Measurements from ENCODE around the gene FHOD1. TPM values are rescaled to one million over a fixed set of nuclear protein-coding genes. Genes with fewer than 3 reads are reported as not detected.

Gene FHOD1
- total and polyA plus RNA-seq, 2 of the 13 experiments (the other 11 are each of a cell fraction or from before 2014, with no cell fraction given): 20.0 to 20.8 TPM

DNA sequence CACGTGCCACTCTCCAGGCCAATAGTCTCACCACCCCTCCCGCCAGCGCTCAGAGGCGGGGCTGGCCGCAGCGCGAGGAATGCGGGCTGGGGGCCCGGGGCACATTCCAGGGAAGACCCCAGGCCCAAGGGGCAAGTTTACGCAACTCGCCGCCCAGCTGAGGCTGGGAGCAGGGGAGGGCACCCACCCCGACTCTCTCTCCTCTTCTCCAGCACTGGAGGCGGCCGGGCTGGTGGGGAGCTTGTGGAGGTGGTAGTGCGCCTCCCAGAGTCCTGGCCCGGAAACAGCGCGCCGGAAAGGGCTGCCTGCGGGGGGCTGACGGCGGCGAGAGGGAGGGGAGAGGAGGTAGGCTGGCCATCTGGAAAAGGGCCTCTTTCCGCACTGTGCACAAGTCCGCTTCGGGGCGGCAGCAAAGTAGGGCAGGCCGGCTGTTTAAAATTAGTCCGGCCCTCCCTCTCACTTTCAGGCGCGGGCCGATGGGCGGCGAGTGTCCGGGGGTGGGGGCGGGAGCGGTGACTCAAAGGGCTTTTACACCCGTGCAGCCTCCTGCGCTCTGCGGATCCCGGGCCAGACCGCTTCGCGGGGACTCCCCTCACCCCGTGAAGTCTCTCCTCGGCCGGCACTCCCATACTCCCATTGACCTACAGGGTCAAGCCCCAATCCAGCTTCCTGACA, 1.1 kb downstream of the FHOD1 start (continued):
- TF ChIP-seq ZNF207 (IDR thresholded peaks at IDR 0.05; ENCODE audit: borderline replicate concordance) (no peak), ZBTB21 (CRISPR knock-in tag; IDR thresholded peaks at IDR 0.05) (no peak; the same call in 1 of the 2 replicates), ZSCAN31 (CRISPR knock-in tag; IDR thresholded peaks at IDR 0.05; ENCODE audit: low read depth) (peak; percentile 85), ZNF564 (CRISPR knock-in tag; IDR thresholded peaks at IDR 0.05) (peak; percentile 73; the same call in 1 of the 2 replicates), ZBTB38 (CRISPR knock-in tag; IDR thresholded peaks at IDR 0.05) (no peak; the same call in none of the 2 replicates), ZNF138 (CRISPR knock-in tag; IDR thresholded peaks at IDR 0.05; ENCODE audit: low read depth) (peak; percentile 75; the same call in 1 of the 2 replicates), PAWR (CRISPR knock-in tag; IDR thresholded peaks at IDR 0.05; ENCODE audit: borderline replicate concordance) (no peak; the same call in 1 of the 2 replicates), MIER2 (CRISPR knock-in tag; IDR thresholded peaks at IDR 0.05) (peak; percentile 65; the same call in 1 of the 2 replicates), SMC3 (IDR thresholded peaks at IDR 0.05; ENCODE audit: low read length) (no peak), NFIC (IDR thresholded peaks at IDR 0.05; ENCODE audit: low read length) (no peak)
- TF ChIP-seq, protein P1, sequence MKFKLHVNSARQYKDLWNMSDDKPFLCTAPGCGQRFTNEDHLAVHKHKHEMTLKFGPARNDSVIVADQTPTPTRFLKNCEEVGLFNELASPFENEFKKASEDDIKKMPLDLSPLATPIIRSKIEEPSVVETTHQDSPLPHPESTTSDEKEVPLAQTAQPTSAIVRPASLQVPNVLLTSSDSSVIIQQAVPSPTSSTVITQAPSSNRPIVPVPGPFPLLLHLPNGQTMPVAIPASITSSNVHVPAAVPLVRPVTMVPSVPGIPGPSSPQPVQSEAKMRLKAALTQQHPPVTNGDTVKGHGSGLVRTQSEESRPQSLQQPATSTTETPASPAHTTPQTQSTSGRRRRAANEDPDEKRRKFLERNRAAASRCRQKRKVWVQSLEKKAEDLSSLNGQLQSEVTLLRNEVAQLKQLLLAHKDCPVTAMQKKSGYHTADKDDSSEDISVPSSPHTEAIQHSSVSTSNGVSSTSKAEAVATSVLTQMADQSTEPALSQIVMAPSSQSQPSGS (CRISPR knock-in tag; IDR thresholded peaks at IDR 0.05): peak; percentile 94
- TF ChIP-seq, protein P2, sequence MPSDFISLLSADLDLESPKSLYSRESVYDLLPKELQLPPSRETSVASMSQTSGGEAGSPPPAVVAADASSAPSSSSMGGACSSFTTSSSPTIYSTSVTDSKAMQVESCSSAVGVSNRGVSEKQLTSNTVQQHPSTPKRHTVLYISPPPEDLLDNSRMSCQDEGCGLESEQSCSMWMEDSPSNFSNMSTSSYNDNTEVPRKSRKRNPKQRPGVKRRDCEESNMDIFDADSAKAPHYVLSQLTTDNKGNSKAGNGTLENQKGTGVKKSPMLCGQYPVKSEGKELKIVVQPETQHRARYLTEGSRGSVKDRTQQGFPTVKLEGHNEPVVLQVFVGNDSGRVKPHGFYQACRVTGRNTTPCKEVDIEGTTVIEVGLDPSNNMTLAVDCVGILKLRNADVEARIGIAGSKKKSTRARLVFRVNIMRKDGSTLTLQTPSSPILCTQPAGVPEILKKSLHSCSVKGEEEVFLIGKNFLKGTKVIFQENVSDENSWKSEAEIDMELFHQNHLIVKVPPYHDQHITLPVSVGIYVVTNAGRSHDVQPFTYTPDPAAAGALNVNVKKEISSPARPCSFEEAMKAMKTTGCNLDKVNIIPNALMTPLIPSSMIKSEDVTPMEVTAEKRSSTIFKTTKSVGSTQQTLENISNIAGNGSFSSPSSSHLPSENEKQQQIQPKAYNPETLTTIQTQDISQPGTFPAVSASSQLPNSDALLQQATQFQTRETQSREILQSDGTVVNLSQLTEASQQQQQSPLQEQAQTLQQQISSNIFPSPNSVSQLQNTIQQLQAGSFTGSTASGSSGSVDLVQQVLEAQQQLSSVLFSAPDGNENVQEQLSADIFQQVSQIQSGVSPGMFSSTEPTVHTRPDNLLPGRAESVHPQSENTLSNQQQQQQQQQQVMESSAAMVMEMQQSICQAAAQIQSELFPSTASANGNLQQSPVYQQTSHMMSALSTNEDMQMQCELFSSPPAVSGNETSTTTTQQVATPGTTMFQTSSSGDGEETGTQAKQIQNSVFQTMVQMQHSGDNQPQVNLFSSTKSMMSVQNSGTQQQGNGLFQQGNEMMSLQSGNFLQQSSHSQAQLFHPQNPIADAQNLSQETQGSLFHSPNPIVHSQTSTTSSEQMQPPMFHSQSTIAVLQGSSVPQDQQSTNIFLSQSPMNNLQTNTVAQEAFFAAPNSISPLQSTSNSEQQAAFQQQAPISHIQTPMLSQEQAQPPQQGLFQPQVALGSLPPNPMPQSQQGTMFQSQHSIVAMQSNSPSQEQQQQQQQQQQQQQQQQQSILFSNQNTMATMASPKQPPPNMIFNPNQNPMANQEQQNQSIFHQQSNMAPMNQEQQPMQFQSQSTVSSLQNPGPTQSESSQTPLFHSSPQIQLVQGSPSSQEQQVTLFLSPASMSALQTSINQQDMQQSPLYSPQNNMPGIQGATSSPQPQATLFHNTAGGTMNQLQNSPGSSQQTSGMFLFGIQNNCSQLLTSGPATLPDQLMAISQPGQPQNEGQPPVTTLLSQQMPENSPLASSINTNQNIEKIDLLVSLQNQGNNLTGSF (CRISPR knock-in tag; IDR thresholded peaks at IDR 0.05): 0 out of 2 replicates have a peak, but pooled peaks have one; percentile 39
- TF ChIP-seq, protein P3, sequence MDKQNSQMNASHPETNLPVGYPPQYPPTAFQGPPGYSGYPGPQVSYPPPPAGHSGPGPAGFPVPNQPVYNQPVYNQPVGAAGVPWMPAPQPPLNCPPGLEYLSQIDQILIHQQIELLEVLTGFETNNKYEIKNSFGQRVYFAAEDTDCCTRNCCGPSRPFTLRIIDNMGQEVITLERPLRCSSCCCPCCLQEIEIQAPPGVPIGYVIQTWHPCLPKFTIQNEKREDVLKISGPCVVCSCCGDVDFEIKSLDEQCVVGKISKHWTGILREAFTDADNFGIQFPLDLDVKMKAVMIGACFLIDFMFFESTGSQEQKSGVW (CRISPR knock-in tag; IDR thresholded peaks at IDR 0.05; ENCODE audit: borderline replicate concordance): no peak
- TF ChIP-seq, protein P4, sequence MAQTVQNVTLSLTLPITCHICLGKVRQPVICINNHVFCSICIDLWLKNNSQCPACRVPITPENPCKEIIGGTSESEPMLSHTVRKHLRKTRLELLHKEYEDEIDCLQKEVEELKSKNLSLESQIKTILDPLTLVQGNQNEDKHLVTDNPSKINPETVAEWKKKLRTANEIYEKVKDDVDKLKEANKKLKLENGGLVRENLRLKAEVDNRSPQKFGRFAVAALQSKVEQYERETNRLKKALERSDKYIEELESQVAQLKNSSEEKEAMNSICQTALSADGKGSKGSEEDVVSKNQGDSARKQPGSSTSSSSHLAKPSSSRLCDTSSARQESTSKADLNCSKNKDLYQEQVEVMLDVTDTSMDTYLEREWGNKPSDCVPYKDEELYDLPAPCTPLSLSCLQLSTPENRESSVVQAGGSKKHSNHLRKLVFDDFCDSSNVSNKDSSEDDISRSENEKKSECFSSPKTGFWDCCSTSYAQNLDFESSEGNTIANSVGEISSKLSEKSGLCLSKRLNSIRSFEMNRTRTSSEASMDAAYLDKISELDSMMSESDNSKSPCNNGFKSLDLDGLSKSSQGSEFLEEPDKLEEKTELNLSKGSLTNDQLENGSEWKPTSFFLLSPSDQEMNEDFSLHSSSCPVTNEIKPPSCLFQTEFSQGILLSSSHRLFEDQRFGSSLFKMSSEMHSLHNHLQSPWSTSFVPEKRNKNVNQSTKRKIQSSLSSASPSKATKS (CRISPR knock-in tag; IDR thresholded peaks at IDR 0.05): 0 out of 2 replicates have a peak, but pooled peaks have one; percentile 90
- TF ChIP-seq, protein P5, sequence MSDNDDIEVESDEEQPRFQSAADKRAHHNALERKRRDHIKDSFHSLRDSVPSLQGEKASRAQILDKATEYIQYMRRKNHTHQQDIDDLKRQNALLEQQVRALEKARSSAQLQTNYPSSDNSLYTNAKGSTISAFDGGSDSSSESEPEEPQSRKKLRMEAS (IDR thresholded peaks at IDR 0.05): peak; percentile 95
- TF ChIP-seq, protein P6, sequence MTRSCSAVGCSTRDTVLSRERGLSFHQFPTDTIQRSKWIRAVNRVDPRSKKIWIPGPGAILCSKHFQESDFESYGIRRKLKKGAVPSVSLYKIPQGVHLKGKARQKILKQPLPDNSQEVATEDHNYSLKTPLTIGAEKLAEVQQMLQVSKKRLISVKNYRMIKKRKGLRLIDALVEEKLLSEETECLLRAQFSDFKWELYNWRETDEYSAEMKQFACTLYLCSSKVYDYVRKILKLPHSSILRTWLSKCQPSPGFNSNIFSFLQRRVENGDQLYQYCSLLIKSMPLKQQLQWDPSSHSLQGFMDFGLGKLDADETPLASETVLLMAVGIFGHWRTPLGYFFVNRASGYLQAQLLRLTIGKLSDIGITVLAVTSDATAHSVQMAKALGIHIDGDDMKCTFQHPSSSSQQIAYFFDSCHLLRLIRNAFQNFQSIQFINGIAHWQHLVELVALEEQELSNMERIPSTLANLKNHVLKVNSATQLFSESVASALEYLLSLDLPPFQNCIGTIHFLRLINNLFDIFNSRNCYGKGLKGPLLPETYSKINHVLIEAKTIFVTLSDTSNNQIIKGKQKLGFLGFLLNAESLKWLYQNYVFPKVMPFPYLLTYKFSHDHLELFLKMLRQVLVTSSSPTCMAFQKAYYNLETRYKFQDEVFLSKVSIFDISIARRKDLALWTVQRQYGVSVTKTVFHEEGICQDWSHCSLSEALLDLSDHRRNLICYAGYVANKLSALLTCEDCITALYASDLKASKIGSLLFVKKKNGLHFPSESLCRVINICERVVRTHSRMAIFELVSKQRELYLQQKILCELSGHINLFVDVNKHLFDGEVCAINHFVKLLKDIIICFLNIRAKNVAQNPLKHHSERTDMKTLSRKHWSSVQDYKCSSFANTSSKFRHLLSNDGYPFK (CRISPR knock-in tag; IDR thresholded peaks at IDR 0.05; ENCODE audit: borderline replicate concordance): peak; percentile 84
